ENCODE measurements around the gene GRIK2. TPM values are rescaled to one million over a fixed set of nuclear protein-coding genes. Genes with fewer than 3 reads are reported as not detected.

Gene GRIK2
- total and polyA plus RNA-seq, 2 donors (not counting 3 experiments of a cell fraction or from before 2014, with no cell fraction given), result not detected

GRCh38 chr6:101776919-101777350 is 383.4 kb downstream of the GRIK2 start:
- dilution Hi-C loops (cut with MboI; ENCODE audit: extremely low pct_ligation_motif_present, low sequenced_read_pairs), result no loop called here
- Histone ChIP-seq H2AFZ (ENCODE audit: low read depth, low read length) (no peak overlapping the region), H3K9me3 (replicated peaks; ENCODE audit: control insufficient read depth, insufficient read depth, low read length) (no peaks in the 10 kb centered on the region), H3K27ac (ENCODE audit: insufficient read depth, low read depth, low read length) (no peak overlapping the region), H3K4me1 (ENCODE audit: control insufficient read depth, extremely low read depth, insufficient read depth, low read length) (no peaks in the 10 kb centered on the region), H3K79me2 (ENCODE audit: control insufficient read depth, insufficient read depth, low read length) (no peaks in the 10 kb centered on the region), H3K9ac (replicated peaks; ENCODE audit: extremely low read depth, insufficient read depth, low read length) (no peak overlapping the region), H3K27me3 (ENCODE audit: control insufficient read depth in 2 of 2, insufficient read depth in 2 of 2, low read length in 2 of 2) (no peaks in the 10 kb centered on the region), H3K4me2 (ENCODE audit: insufficient read depth, low read length) (no peak overlapping the region), H3K4me3 (replicated peaks in 1 of 3; ENCODE audit: insufficient read depth in 1 of 3, low read depth in 1 of 3, low read length in 3 of 3) (no peak overlapping the region), H3K9me1 (replicated peaks; ENCODE audit: control insufficient read depth, extremely low read depth, insufficient read depth, low read length) (no peaks in the 10 kb centered on the region), H4K20me1 (replicated peaks; ENCODE audit: control insufficient read depth, extremely low read depth, insufficient read depth, low read length) (no peaks in the 10 kb centered on the region), H3K36me3 (ENCODE audit: control insufficient read depth in 2 of 2, extremely low read depth in 1 of 2, insufficient read depth in 2 of 2, low read length in 2 of 2) (no peaks in the 10 kb centered on the region)
- POLR2A ChIA-PET, result no interaction called here
- intact Hi-C loops (cut with micrococcal nuclease), result no loop called here
- CTCF ChIA-PET, result no interaction called here
- no TSS peak for BruUV-seq (replicated peaks)
- TF ChIP-seq MAX (IDR thresholded peaks at IDR 0.05; ENCODE audit: insufficient read depth, insufficient read length) (no peak), MYC (IDR thresholded peaks at IDR 0.05; ENCODE audit: low read depth, low read length) (no peak), POLR2AphosphoS5 (IDR thresholded peaks at IDR 0.05; ENCODE audit: insufficient read depth, low read depth, low read length) (no peak), JUN (IDR thresholded peaks at IDR 0.05; ENCODE audit: borderline replicate concordance, insufficient read depth, insufficient read length, low read depth) (no peak), EZH2 (IDR thresholded peaks at IDR 0.05; ENCODE audit: borderline replicate concordance, low read depth, low read length, severe bottlenecking) (no peak), POLR2A (IDR thresholded peaks at IDR 0.05; ENCODE audit: low read depth, low read length) (no peak), FOS (IDR thresholded peaks at IDR 0.05; ENCODE audit: borderline replicate concordance, insufficient read depth, low read length) (no peak), GATA2 (IDR thresholded peaks at IDR 0.05; ENCODE audit: insufficient read depth, insufficient read length, low read depth, low read length) (no peak)
- TF ChIP-seq, protein P1, sequence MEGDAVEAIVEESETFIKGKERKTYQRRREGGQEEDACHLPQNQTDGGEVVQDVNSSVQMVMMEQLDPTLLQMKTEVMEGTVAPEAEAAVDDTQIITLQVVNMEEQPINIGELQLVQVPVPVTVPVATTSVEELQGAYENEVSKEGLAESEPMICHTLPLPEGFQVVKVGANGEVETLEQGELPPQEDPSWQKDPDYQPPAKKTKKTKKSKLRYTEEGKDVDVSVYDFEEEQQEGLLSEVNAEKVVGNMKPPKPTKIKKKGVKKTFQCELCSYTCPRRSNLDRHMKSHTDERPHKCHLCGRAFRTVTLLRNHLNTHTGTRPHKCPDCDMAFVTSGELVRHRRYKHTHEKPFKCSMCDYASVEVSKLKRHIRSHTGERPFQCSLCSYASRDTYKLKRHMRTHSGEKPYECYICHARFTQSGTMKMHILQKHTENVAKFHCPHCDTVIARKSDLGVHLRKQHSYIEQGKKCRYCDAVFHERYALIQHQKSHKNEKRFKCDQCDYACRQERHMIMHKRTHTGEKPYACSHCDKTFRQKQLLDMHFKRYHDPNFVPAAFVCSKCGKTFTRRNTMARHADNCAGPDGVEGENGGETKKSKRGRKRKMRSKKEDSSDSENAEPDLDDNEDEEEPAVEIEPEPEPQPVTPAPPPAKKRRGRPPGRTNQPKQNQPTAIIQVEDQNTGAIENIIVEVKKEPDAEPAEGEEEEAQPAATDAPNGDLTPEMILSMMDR (IDR thresholded peaks at IDR 0.05; ENCODE audit: extremely low read depth in 1 of 2, insufficient read depth in 1 of 2, low read depth in 1 of 2, low read length in 2 of 2), result no peak
- no peak for DNase-seq (ENCODE audit: low read depth, low spot score)
- FAIRE-seq, result no peak

All from endothelial cell of umbilical vein (primary cell).